NCI-H2029 treated with DMSO at 0.1 percent for 48 hours (cell line): ENCODE data around the gene MT1X.
"Not testable (repeated sequence)": the region's sequence is repeated elsewhere in the genome, so short reads cannot be mapped to it uniquely, and the experiment has no call there.

Experiments used
- DNase-seq: peaks from one replicate; lab custom pipeline; 2025; lab: John Stamatoyannopoulos, UW

Gene MT1X

GRCh38 chr16:56653218-56653617, 29.1 kb upstream of the MT1X start:
- DNase-seq: no peak

DNA sequence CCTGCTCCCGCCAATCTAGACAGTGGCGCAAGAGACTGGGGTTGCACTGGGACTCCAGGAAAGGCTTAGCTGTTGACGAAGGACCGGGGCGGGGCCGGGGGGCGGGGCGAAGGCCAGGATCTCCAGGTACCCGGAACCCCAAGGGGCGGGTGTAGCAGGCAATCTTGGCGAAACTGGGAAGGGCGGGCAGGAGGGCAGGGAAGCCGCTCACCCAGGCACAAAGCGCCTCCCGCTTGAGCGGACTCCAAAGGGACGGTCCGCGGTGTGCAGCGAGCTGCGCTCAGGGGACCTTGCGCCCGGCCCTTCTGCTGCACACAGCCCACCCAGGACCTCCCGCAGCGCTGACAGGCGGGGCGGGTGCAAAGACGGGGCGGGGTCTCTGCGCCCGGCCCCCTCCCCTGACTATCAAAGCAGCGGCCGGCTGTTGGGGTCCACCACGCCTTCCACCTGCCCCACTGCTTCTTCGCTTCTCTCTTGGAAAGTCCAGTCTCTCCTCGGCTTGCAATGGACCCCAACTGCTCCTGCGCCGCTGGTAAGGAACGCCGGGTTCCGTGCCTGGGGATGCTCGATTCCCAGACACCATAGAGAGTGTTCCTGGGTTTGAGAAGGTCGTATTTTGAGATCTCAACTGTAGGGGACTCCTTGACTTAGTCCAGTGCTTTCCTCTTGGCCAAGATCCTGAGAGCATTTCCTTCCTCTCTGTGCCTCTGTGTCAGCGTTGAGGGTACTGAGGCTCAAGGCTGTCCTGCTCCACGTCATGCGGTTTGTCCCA, 24.5 kb upstream of the MT1X start, which contains the start of gene MT1F:
MT1F (plus strand) TSS at position 405 of the 772 bp plus-strand sequence; CDS start at position 505, 100 bp downstream.
- no peak for DNase-seq

DNA sequence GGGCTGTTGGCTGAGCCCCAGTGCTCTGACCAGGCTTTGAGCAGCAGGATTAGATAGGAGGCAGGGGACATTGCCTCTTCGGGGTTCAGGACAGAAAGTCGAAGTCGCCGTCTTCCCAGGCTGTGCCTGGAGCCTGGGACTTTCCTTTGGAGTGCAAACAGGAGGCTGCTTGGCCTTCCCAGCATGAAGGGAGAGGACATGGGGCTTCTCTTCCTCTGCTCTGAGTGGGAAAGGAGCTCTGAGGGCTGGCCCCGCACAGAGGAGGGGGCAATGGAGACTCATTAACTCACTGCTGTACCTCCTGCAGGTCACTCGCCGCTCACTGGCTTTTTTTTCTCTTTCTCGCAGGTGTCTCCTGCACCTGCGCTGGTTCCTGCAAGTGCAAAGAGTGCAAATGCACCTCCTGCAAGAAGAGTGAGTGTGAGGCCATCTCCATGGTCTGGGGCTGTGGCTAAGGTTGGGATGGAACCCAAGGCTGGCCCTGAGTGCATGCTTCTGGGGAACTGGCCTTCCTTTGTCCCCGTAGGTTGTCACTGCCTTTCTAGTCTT, 23.9 kb upstream of the MT1X start:
- no peak for DNase-seq

GRCh38 chr16:56662357-56663354, 19.6 kb upstream of the MT1X start:
- no peak for DNase-seq

GRCh38 chr16:56664506-56664905, 17.8 kb upstream of the MT1X start:
- no peak for DNase-seq

DNA sequence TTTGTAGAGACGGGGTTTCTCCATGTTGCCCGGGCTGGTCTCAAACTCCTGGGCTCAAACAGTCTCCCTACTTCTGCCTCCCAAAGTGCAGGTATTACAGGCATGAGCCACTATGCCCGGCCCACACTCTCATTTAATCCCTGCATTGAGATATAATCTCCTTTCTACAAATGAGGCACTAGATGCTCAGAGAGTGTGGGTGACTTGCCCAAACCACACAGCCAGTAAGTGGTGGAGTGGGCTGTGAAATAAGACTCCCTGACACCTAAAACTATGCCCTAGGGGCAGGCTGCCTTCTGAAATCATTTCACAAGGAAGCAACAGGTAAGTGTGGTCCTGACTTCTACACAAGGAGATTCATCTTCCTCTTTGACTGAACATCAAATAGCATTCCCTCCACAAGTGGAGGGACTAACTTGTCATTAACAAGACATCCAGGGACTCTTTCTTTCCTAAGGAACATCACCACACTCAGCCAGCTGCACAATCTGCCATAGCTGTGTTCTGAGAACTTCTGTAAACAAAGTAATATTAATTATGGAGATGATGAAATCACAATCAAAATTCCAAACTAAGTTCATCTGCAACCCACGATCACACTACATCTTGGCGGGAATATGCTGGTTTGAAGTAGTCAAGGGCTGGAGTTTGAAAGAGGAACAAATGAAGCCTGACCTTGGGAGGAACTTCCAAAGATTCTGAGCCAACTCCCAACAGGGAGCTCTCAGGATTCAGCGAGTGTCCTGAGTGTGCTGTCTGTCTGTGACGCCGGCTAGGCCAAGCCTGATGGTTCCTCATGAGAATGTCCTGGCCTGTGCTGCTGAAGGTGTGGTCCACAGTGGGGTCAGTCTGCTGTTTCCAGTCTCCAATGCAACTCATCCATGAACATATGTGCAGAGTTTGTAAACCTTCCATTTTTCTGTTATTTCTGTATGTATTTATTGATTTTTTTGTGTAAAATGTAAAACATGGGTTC, 16.7 kb upstream of the MT1X start:
- DNase-seq: not testable (repeated sequence)

DNA sequence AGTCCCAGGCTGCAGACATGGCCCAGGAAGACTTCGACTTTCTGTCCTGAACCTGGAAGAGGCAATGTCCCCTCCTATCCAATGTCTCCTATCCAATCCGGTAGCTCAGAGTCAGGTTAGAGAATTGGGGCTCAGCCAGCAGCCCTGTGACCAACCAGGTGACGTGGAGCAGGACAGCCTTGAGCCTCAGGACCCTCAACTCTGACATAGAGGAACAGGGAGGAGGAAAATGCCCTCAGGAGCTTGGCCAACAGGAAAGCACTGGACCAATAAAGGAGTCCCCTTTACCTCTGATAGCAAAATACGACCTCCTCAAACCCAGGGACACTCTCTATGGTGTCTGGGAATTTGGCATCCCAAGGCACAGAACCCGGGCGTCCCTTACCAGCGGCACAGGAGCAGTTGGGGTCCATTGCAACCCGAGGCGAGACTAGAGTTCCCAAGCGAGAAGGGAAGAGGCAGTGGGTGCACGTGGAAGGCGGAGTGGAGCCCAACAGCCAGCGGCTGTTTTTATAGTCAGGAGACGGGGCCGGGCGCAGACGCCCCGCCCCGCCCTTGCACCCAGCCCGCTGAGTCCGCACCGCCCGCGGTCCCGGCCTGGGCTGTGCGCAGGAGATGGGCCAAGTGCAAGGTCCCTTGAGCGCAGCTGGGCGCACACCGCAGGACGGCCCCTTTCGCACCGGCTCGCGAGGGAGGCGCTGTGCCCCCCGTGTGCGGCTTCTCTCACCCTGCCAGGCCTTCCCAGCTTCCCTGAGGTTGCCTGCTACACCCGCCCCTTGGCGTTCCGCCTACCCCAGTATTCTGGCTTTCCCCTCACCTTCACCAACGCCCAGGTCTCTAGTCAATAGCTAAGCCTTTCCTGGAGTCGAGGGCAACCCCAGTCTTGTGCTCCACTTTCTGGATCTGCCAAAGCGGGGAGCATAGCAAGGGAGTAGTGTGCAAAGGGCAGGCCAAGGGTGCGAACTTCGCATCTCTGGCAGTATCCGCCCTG, 14.4 kb upstream of the MT1X start, which contains the start of gene MT1G:
MT1G (minus strand) TSS at position 485 of the 991 bp plus-strand sequence; CDS start at position 413, 72 bp downstream.
- peak; percentile 9 for DNase-seq

DNA sequence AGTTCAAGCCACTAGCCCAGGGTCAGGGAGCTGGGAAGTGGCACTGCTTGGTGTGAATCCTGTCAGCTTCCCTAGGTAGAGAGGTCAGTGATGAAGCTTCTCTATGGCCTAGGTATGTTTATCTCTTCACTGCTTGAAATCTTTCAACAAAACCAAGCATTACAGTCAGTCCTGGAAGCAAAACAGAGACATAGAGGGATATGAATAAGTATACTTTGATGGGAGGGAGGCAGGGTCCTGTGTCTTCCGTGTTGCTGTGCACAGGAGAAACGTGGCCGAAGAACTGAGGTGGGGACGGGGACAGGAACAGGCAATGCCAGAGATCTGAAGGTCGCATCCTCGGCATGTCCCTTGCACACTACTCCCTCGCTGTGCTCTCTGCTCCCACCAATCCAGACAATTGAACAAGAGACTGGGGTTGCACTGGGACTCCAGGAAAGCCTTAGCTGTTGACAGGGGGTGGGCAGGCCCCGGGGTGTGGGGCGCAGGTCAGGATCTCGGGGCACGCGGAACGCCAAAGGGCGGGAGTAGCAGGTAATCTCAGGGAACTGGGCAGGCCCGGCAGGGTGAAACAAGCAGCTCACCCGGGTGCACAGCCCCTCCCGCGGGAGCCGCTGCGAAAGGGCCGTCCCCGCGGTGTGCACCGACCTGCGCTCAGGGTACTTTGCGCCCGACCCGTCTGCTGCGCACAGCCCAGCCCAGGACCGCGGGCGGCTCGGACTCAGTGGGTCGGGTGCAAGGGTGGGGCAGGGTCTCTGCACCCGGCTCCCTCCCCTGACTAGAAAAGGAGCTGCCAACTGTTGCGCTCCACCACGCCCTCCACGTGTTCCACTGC, 13.0 kb upstream of the MT1X start, which contains the start of gene MT1H:
MT1H (plus strand) TSS at position 810 of the 835 bp plus-strand sequence. CDS start 71 bp downstream, outside the sequence.
- no peak for DNase-seq

DNA sequence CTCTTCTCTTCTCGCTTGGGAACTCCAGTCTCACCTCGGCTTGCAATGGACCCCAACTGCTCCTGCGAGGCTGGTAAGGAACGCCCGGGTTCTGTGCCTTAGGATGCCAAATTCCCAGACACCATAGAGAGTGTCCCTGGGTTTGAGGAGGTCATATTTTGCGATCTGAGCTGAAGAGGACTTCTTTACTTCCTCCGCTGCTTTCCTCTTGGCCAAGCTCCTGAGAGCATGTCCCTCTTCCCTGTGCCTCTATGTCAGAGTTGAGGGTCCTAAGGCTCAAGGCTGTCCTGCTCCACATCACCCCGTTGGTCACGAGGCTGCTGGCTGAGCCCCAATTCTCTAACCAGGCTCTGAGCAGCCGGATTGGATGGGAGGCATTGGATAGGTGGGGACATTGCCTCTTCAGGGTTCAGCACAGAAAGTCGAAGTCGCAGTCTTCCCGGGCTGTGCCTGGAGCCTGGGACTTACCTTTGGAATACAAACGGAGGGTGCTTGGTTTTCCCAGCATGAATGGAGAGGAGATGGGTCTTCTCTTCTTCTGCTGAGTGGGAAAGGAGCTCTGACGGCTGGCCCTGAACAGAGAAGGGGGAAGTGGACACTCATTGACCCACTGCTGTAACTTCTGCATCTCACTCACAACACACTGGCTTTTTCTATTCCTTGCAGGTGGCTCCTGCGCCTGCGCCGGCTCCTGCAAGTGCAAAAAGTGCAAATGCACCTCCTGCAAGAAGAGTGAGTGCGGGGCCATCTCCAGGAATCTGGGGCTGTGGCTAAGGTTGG, 12.2 kb upstream of the MT1X start:
- DNase-seq: no peak

DNA sequence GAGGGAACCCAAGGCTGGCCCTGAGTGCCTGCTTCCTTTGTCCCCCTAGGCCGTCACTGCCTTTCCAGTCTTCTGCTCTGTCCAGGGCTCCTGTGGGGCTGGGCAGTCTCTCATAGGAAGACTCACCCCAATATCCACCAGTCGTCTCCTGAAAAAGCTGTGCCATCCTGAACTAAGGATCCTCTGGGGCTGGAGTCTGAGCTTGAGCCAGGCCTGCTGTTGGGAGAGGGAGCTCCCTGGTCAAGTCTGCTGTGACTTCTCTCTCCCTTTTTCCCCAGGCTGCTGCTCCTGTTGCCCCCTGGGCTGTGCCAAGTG, 11.7 kb upstream of the MT1X start:
- DNase-seq: no peak

DNA sequence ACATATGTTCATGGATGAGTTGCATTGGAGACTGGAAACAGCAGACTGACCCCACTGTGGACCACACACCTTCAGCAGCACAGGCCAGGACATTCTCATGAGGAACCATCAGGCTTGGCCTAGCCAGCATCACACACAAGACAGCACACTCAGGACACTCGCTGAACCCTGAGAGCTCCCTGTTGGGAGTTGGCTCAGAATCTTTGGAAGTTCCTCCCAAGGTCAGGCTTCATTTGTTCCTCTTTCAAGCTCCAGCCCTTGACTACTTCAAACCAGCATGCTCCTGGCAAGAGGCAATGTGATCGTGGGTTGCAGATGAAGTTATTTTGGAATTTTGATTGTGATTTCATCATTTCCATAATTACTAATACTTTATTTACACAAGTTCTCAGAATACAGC, 10.6 kb upstream of the MT1X start:
- DNase-seq: not testable (repeated sequence)

DNA sequence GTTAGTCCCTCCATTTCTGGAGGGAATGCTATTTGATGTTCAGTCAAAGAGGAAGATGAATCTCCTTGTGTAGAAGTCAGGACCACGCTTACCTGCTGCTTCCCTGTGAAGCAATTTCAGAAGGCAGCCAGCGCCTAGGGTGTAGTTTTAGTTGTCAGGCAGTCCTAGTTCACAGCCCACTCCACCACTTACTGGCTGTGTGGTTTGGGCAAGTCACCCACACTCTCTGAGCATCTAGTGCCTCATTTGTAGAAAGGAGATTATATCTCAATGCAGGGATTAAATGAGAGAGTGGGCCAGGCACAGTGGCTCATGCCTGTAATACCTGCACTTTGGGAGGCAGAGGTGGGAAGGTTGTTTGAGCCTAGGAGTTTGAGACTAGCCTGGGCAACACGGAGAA, 10.1 kb upstream of the MT1X start:
- not testable (repeated sequence) for DNase-seq

DNA sequence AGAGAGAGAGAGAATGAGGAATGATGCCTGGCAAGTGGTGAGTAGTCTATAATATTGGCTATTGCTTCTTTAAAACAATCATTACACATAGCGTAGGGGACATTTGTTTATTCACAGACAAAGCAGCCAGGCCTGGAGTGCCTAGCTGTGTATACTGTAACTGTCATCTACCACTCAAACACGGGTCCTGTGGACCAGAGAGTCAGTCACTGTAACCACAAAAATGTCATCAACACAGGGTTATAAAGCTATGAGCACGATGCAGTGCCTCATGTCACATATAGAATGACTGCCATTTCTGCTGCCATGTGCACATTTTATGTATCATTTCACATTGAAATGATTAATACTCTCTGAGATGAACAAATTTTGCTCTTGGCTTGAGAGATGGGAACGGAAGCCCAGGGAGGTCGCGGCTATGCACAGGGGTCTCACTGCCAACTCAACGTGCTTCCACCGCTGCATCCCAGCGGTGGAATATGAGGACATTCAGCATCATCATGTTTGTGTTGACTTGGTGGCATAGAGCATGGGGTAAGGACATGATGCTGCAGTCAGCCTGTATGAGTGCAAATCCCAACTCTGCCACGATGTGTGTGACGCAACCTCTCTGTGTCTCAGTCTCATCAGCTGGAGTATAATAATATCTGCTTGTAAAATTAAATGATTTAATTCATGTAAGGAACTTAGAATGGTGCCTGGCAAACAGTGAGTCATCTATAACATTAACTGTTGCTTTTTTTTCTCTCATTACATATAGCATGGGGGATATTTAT, 9.3 kb upstream of the MT1X start:
- DNase-seq: peak; percentile 30

DNA sequence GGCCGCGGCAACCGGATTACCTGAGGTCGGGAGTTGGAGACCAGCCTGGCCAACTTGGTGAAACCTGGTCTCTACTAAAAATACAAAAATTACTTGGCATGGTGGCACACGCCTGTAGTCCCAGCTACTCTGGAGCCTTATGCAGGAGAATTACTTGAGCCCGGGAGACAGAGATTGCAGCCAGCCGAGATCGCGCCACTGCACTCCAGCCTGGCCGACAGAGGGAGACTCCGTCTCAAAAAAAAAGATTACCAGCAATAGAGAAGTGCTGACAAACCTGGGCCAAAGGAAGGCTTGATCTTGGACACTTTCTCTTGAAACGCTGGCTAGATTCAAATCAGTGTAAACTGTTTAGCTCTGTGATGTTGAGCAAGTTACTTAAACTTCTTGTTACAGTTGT, 8.3 kb upstream of the MT1X start:
- DNase-seq: no peak

GRCh38 chr16:56674570-56674969, 7.7 kb upstream of the MT1X start:
- DNase-seq: not testable (repeated sequence)

- DNase-seq: no peak
Observed at GRCh38 chr16:56675685-56676210, 6.5 kb upstream of the MT1X start.

GRCh38 chr16:56677474-56677873, 4.8 kb upstream of the MT1X start:
- DNase-seq: no peak
